GM23248 (cell line): ENCODE measurements around the gene COL6A5. TPM values are rescaled to one million over a fixed set of nuclear protein-coding genes. Genes with fewer than 3 reads are reported as not detected.
A peak's percentile ranks its signal among the peaks of the same experiment; 100 is the strongest.

Source experiments
- DNase-seq: peaks from one replicate; pipeline ENCODE4 v3.0.0-alpha.2; 2015
- H2AFZ ChIP-seq: fragments of 200-600 bp; sonication (generic); 2 replicates; pipeline ENCODE4 v1.6.1; 2016; ENCODE audit warnings: antibody characterized with exemption
- H3F3A ChIP-seq: fragments of 200-600 bp; sonication (generic); 2 replicates; pipeline ENCODE4 v1.6.1; 2016; ENCODE audit warnings: mild to moderate bottlenecking, antibody characterized with exemption, mixed run types; ENCODE audit not compliant: insufficient read depth
- H3K27ac ChIP-seq: fragments of 200-600 bp; sonication (generic); 2 replicates; pipeline ENCODE4 v1.5.1; 2016; ENCODE audit warnings: mild to moderate bottlenecking
- H3K27me3 ChIP-seq: fragments of 200-600 bp; sonication (generic); replicated peaks from 2 replicates; pipeline ENCODE4 v1.6.1; 2016; ENCODE audit warnings: mild to moderate bottlenecking; ENCODE audit not compliant: insufficient read depth
- H3K36me3 ChIP-seq: fragments of 200-600 bp; sonication (generic); 2 replicates; pipeline ENCODE4 v1.6.1; 2016; ENCODE audit warnings: low read depth, mild to moderate bottlenecking
- H3K4me1 ChIP-seq: fragments of 200-600 bp; sonication (generic); 2 replicates; pipeline ENCODE4 v1.6.1; 2016; ENCODE audit warnings: mild to moderate bottlenecking; ENCODE audit not compliant: insufficient read depth
- H3K4me2 ChIP-seq: fragments of 200-600 bp; sonication (generic); one replicate; pipeline ENCODE4 v1.6.1; 2016; ENCODE audit warnings: mild to moderate bottlenecking; ENCODE audit not compliant: unreplicated experiment
- H3K4me3 ChIP-seq: fragments of 200-600 bp; sonication (generic); 2 replicates; pipeline ENCODE4 v1.5.1; 2016; ENCODE audit warnings: mild to moderate bottlenecking
- H3K79me2 ChIP-seq: fragments of 200-600 bp; sonication (generic); 2 replicates; pipeline ENCODE4 v1.6.1; 2016; ENCODE audit warnings: mild to moderate bottlenecking; ENCODE audit not compliant: insufficient read depth
- H3K9ac ChIP-seq: fragments of 200-600 bp; sonication (generic); 2 replicates; pipeline ENCODE4 v1.6.1; 2016; ENCODE audit warnings: mild to moderate bottlenecking
- H3K9me2 ChIP-seq: fragments of 200-600 bp; sonication (generic); 2 replicates; pipeline ENCODE4 v1.6.1; 2016; ENCODE audit warnings: mixed run types, mild to moderate bottlenecking, moderate library complexity; ENCODE audit not compliant: insufficient read depth
- H3K9me3 ChIP-seq: fragments of 200-600 bp; sonication (generic); one replicate; pipeline ENCODE4 v1.6.1; 2017; ENCODE audit warnings: low read depth
- H4K20me1 ChIP-seq: fragments of 200-600 bp; sonication (generic); 2 replicates; pipeline ENCODE4 v1.6.0; 2016; ENCODE audit not compliant: insufficient read depth
- EZH2 ChIP-seq: fragments of 200-600 bp; sonication (generic); IDR thresholded peaks from 2 replicates; pipeline ENCODE4 v1.6.1; 2018; ENCODE audit warnings: antibody characterized with exemption, mild to moderate bottlenecking; ENCODE audit not compliant: insufficient read depth, poor library complexity, severe bottlenecking
- EZH2phosphoT487 ChIP-seq: fragments of 200-600 bp; sonication (generic); IDR thresholded peaks from 2 replicates; pipeline ENCODE4 v1.6.1; 2018; ENCODE audit warnings: antibody characterized with exemption, moderate library complexity, mild to moderate bottlenecking, low read depth; ENCODE audit not compliant: insufficient read depth
- WGBS, 2 experiments: methylation state at CpG; one replicate each; pipeline ENCODE4 v1.1.6; 2015 to 2017; ENCODE audit warnings: low lambda C conversion rate in 2 of 2, low coverage in 1 of 2; ENCODE audit errors: missing lambda C conversion rate in 2 of 2; 5-methylcytosine and 5-hydroxymethylcytosine counted together
- in situ Hi-C: fragments of 300-500 bp; cut with MboI; formaldehyde crosslinking; loops from 2 replicates; pipeline ENCODE4 v1.15.0; 2020
- polyA plus RNA-seq: library from polyadenylated mRNA; unstranded; fragments of >200 nt; fragmentation: Nextera tagmentation; extraction: Ambion mirVana; gene quantifications from 2 replicates; pipeline ENCODE4 v1.2.1, GENCODE V29; 2016
- total RNA-seq: library from RNA; depleted of rRNA; stranded (reverse); fragments of >200 nt; shearing (Covaris generic); gene quantifications from 2 replicates; pipeline ENCODE4 v1.2.3, GENCODE V29; 2014

The COL6A5 gene
- total and polyA plus RNA-seq, 2 experiments from 2014 or later, result not detected

- 77 to 82% methylated on average over 2 of the region's 2 CpGs for WGBS, 2 experiments
These were observed 159.2 kb downstream of the COL6A5 start for GRCh38 chr3:130504701-130505100.

GRCh38 chr3:130506031-130506430, 160.6 kb downstream of the COL6A5 start:
- TF ChIP-seq EZH2, result no peak
- TF ChIP-seq EZH2phosphoT487, result no peak
- Histone ChIP-seq H3K4me3 (no peak overlapping the region), H3K4me2 (no peak overlapping the region), H3K9me2 (no peaks in the 10 kb centered on the region), H3K27me3 (no peaks in the 10 kb centered on the region), H3K9ac (no peak overlapping the region), H3K4me1 (no peaks in the 10 kb centered on the region), H3K36me3 (no peaks in the 10 kb centered on the region), H3K27ac (no peak overlapping the region), H4K20me1 (no peaks in the 10 kb centered on the region), H3F3A (no peaks in the 10 kb centered on the region), H3K79me2 (no peaks in the 10 kb centered on the region), H2AFZ (no peak overlapping the region), H3K9me3 (no peaks in the 10 kb centered on the region)
- WGBS, 2 experiments, result 26 to 34% methylated on average over 3 of the region's 3 CpGs
- peak; percentile 9 for DNase-seq
- in situ Hi-C loops, result no loop called here

More at GRCh38 chr3:130504701-130505100, 159.2 kb downstream of the COL6A5 start:
- no peak for DNase-seq
- no peak overlapping the region for H3K4me2 ChIP-seq
- H3K36me3 ChIP-seq, result no peaks in the 10 kb centered on the region
- H3K79me2 ChIP-seq, result no peaks in the 10 kb centered on the region
- no peaks in the 10 kb centered on the region for H3K9me3 ChIP-seq
- H3F3A ChIP-seq, result no peaks in the 10 kb centered on the region
- H3K9me2 ChIP-seq, result no peaks in the 10 kb centered on the region
- H4K20me1 ChIP-seq, result no peaks in the 10 kb centered on the region
- H3K27ac ChIP-seq, result no peak overlapping the region
- no peaks in the 10 kb centered on the region for H3K4me1 ChIP-seq
- no peak overlapping the region for H2AFZ ChIP-seq
- in situ Hi-C loops, result no loop called here
- no peak overlapping the region for H3K4me3 ChIP-seq
- no peak overlapping the region for H3K9ac ChIP-seq
- no peaks in the 10 kb centered on the region for H3K27me3 ChIP-seq
- no peak for TF ChIP-seq EZH2phosphoT487
- no peak for TF ChIP-seq EZH2

GRCh38 chr3:130507746-130508145, 162.3 kb downstream of the COL6A5 start:
- TF ChIP-seq EZH2 (no peak), EZH2phosphoT487 (no peak)
- Histone ChIP-seq H3F3A (no peaks in the 10 kb centered on the region), H4K20me1 (no peaks in the 10 kb centered on the region), H3K4me3 (no peak overlapping the region), H3K9me2 (no peaks in the 10 kb centered on the region), H3K9me3 (no peaks in the 10 kb centered on the region), H3K9ac (no peak overlapping the region), H3K79me2 (no peaks in the 10 kb centered on the region), H2AFZ (no peak overlapping the region), H3K27ac (no peak overlapping the region), H3K36me3 (no peaks in the 10 kb centered on the region), H3K4me1 (no peaks in the 10 kb centered on the region), H3K4me2 (no peak overlapping the region), H3K27me3 (no peaks in the 10 kb centered on the region)
- WGBS, 2 experiments, result 83 to 86% methylated on average over 2 of the region's 2 CpGs
- no peak for DNase-seq
- in situ Hi-C loops, result no loop called here

- Histone ChIP-seq H3K79me2 (no peaks in the 10 kb centered on the region), H2AFZ (no peak overlapping the region), H3F3A (no peaks in the 10 kb centered on the region), H3K9me3 (no peaks in the 10 kb centered on the region), H3K4me1 (no peaks in the 10 kb centered on the region), H3K27ac (no peak overlapping the region), H3K9me2 (no peaks in the 10 kb centered on the region), H4K20me1 (no peaks in the 10 kb centered on the region), H3K36me3 (no peaks in the 10 kb centered on the region), H3K27me3 (no peaks in the 10 kb centered on the region), H3K9ac (no peak overlapping the region), H3K4me3 (no peak overlapping the region), H3K4me2 (no peak overlapping the region)
- DNase-seq, result no peak
- TF ChIP-seq EZH2phosphoT487 (no peak), EZH2 (no peak)
- in situ Hi-C loops, result no loop called here
- 19% methylated on average over 6 of the region's 6 CpGs for WGBS, 2 experiments
These were observed 163.5 kb downstream of the COL6A5 start for GRCh38 chr3:130509008-130509407.

- H3K9ac ChIP-seq, result no peak overlapping the region
- no peaks in the 10 kb centered on the region for H3K36me3 ChIP-seq
- in situ Hi-C loops, result no loop called here
- no peaks in the 10 kb centered on the region for H3K79me2 ChIP-seq
- no peak overlapping the region for H3K4me2 ChIP-seq
- H2AFZ ChIP-seq, result no peak overlapping the region
- no peaks in the 10 kb centered on the region for H3K4me1 ChIP-seq
- no peaks in the 10 kb centered on the region for H3K9me2 ChIP-seq
- 0 to 13% methylated on average over 1 of the region's 1 CpG for WGBS, 2 experiments
- H3K27ac ChIP-seq, result no peak overlapping the region
- TF ChIP-seq EZH2, result no peak
- TF ChIP-seq EZH2phosphoT487, result no peak
- peaks cover 8% of the 10 kb centered on the region; the same call in 1 of the 2 replicates for H3K27me3 ChIP-seq
- H3K4me3 ChIP-seq, result no peak overlapping the region
- H3K9me3 ChIP-seq, result no peaks in the 10 kb centered on the region
- DNase-seq, result peak; percentile 6
- H3F3A ChIP-seq, result no peaks in the 10 kb centered on the region
- no peaks in the 10 kb centered on the region for H4K20me1 ChIP-seq
These were observed 169.2 kb downstream of the COL6A5 start for GRCh38 chr3:130514681-130515080.
